ENCODE results near the gene CCT8. TPM values are rescaled to one million over a fixed set of nuclear protein-coding genes. Genes with fewer than 3 reads are reported as not detected.
"Not testable (repeated sequence)": the region's sequence is repeated elsewhere in the genome, so short reads cannot be mapped to it uniquely, and the experiment has no call there.

Gene CCT8
- total and polyA plus RNA-seq, 10 of the 15 experiments (the other 5 are each of a cell fraction or from before 2014, with no cell fraction given) = 321 to 696 (median 471) TPM

DNA sequence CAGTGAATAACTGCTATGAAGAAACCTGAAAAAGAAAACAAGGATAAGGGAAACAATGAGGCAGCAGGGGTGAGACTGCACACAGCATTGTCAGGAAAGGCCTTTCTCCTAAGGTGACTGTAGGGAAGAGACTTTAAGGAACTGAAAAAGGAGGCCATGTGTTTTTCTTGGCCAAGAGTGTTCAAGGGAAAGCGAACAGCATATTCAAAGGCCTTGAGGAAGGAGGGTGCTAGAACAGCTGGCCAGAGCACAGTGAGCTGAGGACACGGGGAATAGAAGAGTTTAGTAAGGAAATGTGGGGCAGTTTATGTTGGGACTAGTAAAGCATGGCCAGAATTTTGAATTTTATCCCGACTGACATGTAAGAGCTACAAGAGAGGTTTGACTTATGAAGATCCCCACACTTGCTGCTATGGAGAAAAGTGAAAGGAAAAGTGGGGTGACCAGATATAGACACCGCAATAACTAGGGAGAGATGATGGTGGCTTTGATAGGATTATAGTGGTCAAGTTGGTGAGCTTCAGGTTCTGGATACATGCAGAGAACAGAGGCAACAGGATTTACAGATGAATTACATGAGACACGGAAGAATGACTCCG is 55.7 kb downstream of the CCT8 start (continued):
- TF ChIP-seq JUND (IDR thresholded peaks at IDR 0.05; ENCODE audit: low read depth, low read length) = no peak
- TF ChIP-seq SPI1 (IDR thresholded peaks at IDR 0.05; ENCODE audit: borderline replicate concordance, insufficient read depth, low read depth, low read length) = peak; percentile 79; the same call in 1 of the 2 replicates
- TF ChIP-seq CBX5 (IDR thresholded peaks at IDR 0.05; ENCODE audit: low read depth) = 0 out of 2 replicates have a peak, but pooled peaks have one; percentile 35
- peak; percentile 40; the same call in 1 of the 2 replicates for TF ChIP-seq RUNX3 (IDR thresholded peaks at IDR 0.05; ENCODE audit: low read length)
- TF ChIP-seq, protein P1, sequence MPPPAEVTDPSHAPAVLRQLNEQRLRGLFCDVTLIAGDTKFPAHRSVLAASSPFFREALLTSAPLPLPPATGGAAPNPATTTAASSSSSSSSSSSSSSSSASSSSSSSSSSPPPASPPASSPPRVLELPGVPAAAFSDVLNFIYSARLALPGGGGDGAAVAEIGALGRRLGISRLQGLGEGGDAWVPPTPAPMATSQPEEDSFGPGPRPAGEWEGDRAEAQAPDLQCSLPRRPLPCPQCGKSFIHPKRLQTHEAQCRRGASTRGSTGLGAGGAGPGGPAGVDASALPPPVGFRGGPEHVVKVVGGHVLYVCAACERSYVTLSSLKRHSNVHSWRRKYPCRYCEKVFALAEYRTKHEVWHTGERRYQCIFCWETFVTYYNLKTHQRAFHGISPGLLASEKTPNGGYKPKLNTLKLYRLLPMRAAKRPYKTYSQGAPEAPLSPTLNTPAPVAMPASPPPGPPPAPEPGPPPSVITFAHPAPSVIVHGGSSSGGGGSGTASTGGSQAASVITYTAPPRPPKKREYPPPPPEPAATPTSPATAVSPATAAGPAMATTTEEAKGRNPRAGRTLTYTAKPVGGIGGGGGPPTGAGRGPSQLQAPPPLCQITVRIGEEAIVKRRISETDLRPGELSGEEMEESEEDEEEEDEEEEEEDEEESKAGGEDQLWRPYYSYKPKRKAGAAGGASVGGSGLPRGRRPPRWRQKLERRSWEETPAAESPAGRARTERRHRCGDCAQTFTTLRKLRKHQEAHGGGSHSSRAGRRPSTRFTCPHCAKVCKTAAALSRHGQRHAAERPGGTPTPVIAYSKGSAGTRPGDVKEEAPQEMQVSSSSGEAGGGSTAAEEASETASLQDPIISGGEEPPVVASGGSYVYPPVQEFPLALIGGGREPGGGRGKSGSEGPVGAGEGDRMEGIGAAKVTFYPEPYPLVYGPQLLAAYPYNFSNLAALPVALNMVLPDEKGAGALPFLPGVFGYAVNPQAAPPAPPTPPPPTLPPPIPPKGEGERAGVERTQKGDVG (CRISPR knock-in tag; IDR thresholded peaks at IDR 0.05) = no peak
- TF ChIP-seq NFIC (IDR thresholded peaks at IDR 0.05; ENCODE audit: low read depth, low read length) = no peak
- TF ChIP-seq FOXM1 (IDR thresholded peaks at IDR 0.05; ENCODE audit: low read depth, low read length) = no peak
- 0 out of 2 replicates have a peak, but pooled peaks have one; percentile 33 for TF ChIP-seq TCF12 (IDR thresholded peaks at IDR 0.05; ENCODE audit: low read depth, low read length)
- peak; percentile 31; the same call in 1 of the 2 replicates for TF ChIP-seq RELB (IDR thresholded peaks at IDR 0.05; ENCODE audit: low read depth)
- peak; percentile 63; the same call in 1 of the 2 replicates for TF ChIP-seq SIN3A (IDR thresholded peaks at IDR 0.05; ENCODE audit: low read depth, low read length)
- TF ChIP-seq MXI1 (IDR thresholded peaks at IDR 0.05; ENCODE audit: low read depth, low read length) = 0 out of 2 replicates have a peak, but pooled peaks have one; percentile 29
- TF ChIP-seq ZNF384 (IDR thresholded peaks at IDR 0.05; ENCODE audit: borderline replicate concordance, low read depth, low read length) = no peak
- no peak for TF ChIP-seq MTA3 (IDR thresholded peaks at IDR 0.05; ENCODE audit: borderline replicate concordance, low read length)

DNA sequence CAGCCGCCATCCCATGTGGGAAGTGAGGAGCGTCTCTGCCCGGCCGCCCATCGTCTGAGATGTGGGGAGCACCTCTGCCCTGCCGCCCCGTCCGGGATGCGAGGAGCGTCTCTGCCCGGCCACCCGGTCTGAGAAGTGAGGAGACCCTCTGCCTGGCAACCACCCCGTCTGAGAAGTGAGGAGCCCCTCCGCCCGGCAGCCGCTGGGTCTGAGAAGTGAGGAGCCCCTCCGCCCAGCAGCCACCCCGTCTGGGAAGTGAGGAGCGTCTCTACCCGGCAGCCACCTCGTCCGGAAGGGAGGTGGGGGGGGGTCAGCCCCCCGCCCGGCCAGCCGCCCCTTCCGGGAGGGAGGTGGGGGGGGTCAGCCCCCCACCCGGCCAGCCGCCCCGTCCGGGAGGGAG is 62.2 kb downstream of the CCT8 start:
- H3K27me3 ChIP-seq (replicated peaks in 1 of 2; ENCODE audit: control insufficient read depth in 2 of 2, insufficient read depth in 2 of 2, low read length in 1 of 2); H4K20me1 ChIP-seq (ENCODE audit: control insufficient read depth, insufficient read depth); CTCF ChIA-PET; H3K79me2 ChIP-seq (ENCODE audit: control insufficient read depth, insufficient read depth, low read length); ATAC-seq; SMC1A ChIA-PET (ENCODE audit: uncharacterized antibody, unreplicated experiment); H3K4me3 ChIP-seq; POLR2A ChIA-PET; FAIRE-seq; H3K36me3 ChIP-seq (ENCODE audit: control insufficient read depth in 2 of 2, insufficient read depth in 2 of 2, low read length in 1 of 2); RAD21 ChIA-PET (ENCODE audit: unreplicated experiment); H3K27ac ChIP-seq (ENCODE audit: control insufficient read depth, insufficient read depth); H2AFZ ChIP-seq (ENCODE audit: control insufficient read depth, low read depth, low read length); BruUV-seq (replicated peaks); intact Hi-C loops (cut with micrococcal nuclease; ENCODE audit: unreplicated experiment); H3K4me1 ChIP-seq (ENCODE audit: control insufficient read depth, insufficient read depth, low read length); H3K4me2 ChIP-seq (ENCODE audit: control insufficient read depth, insufficient read depth); in situ Hi-C loops (cut with MboI); DNase-seq (ENCODE audit: low read depth, low spot score); H3K9me3 ChIP-seq (replicated peaks; ENCODE audit: control insufficient read depth, insufficient read depth, low read length); H3K9ac ChIP-seq (ENCODE audit: control insufficient read depth, insufficient read depth, low read length): not testable (repeated sequence)
- 92% methylated on average over 15 of the region's 30 CpGs for WGBS (ENCODE audit: insufficient coverage, insufficient replicate concordance, low lambda C conversion rate, missing lambda C conversion rate)
